Measurements from ENCODE around the gene CYB5D1.

Gene CYB5D1

DNA sequence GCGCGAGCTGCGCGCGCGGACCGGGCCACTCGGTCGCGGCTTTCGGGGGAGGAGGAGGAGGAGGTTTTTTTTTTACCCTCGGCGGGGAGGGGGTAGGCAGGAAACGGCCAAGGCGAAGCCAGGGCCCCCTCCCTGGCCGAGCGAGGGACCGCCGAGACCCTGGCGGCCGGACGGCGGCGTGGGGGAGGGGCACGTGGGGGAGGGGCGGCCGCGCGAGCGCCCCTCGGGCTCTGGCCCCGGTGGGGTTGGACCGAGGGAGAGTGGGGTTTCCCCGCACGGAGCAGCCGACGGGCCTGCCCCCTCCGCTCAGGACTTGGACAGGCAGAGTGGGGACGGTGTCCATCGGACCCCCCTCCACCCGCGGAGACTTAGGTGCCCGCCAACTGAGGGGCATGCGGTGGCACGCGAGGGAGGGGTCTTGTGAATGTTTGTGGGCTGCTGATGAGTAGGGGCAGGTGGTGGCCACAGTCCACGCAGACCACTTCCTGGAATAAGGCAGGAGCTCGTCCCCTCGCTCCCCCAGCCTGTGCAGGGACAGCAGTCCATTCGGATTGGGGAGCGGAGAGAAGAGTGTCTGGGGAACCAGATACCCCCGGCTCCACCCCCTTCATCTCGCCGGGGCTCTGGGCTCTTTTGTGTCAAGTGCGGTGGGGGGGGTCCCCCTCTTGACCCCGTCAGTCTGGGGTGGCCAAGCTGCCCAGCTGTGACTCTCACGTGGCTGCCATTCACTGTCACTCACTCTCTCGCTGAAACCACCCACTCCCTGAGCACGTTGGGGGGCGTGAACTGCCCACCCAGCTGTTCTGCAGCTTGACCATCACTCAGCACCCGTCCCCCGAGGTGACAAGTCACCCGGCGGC, 27.8 kb downstream of the CYB5D1 start:
- H4K20me1 ChIP-seq (ENCODE audit: low read depth, low read length), result no peaks in the 10 kb centered on the region
- no peaks in the 10 kb centered on the region for H3K36me3 ChIP-seq (ENCODE audit: low read length)
- H3K9ac ChIP-seq (ENCODE audit: low read length), result peak overlapping the region; percentile 85
- peak overlapping the region; percentile 28 for H2AFZ ChIP-seq (ENCODE audit: low read depth, low read length, severe bottlenecking)
- H3K4me2 ChIP-seq (ENCODE audit: low read depth, low read length, poor library complexity, severe bottlenecking), result peak overlapping the region; percentile 86
- H3K27ac ChIP-seq (ENCODE audit: low read depth, low read length), result peak overlapping the region; percentile 85
- H3K27me3 ChIP-seq (ENCODE audit: low read length), result no peaks in the 10 kb centered on the region
- H3K9me2 ChIP-seq (replicated peaks; ENCODE audit: insufficient read depth, low read length), result no peaks in the 10 kb centered on the region
- no peaks in the 10 kb centered on the region for H3K9me3 ChIP-seq (ENCODE audit: insufficient read depth, low read length)
- H3K4me3 ChIP-seq (ENCODE audit: insufficient read depth, low read length, poor library complexity, severe bottlenecking), result peak overlapping the region; percentile 77
- H3K79me2 ChIP-seq (ENCODE audit: insufficient read depth, low read length), result peaks cover 49% of the 10 kb centered on the region
- TF ChIP-seq, protein P1, sequence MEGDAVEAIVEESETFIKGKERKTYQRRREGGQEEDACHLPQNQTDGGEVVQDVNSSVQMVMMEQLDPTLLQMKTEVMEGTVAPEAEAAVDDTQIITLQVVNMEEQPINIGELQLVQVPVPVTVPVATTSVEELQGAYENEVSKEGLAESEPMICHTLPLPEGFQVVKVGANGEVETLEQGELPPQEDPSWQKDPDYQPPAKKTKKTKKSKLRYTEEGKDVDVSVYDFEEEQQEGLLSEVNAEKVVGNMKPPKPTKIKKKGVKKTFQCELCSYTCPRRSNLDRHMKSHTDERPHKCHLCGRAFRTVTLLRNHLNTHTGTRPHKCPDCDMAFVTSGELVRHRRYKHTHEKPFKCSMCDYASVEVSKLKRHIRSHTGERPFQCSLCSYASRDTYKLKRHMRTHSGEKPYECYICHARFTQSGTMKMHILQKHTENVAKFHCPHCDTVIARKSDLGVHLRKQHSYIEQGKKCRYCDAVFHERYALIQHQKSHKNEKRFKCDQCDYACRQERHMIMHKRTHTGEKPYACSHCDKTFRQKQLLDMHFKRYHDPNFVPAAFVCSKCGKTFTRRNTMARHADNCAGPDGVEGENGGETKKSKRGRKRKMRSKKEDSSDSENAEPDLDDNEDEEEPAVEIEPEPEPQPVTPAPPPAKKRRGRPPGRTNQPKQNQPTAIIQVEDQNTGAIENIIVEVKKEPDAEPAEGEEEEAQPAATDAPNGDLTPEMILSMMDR (IDR thresholded peaks at IDR 0.05; ENCODE audit: insufficient read depth, low read length, poor library complexity, severe bottlenecking), result no peak
- no peak for TF ChIP-seq EZH2phosphoT487 (conservative IDR thresholded peaks at IDR 0.05; ENCODE audit: low read length)
- H3F3A ChIP-seq (ENCODE audit: insufficient read depth), result peaks cover 46% of the 10 kb centered on the region

DNA sequence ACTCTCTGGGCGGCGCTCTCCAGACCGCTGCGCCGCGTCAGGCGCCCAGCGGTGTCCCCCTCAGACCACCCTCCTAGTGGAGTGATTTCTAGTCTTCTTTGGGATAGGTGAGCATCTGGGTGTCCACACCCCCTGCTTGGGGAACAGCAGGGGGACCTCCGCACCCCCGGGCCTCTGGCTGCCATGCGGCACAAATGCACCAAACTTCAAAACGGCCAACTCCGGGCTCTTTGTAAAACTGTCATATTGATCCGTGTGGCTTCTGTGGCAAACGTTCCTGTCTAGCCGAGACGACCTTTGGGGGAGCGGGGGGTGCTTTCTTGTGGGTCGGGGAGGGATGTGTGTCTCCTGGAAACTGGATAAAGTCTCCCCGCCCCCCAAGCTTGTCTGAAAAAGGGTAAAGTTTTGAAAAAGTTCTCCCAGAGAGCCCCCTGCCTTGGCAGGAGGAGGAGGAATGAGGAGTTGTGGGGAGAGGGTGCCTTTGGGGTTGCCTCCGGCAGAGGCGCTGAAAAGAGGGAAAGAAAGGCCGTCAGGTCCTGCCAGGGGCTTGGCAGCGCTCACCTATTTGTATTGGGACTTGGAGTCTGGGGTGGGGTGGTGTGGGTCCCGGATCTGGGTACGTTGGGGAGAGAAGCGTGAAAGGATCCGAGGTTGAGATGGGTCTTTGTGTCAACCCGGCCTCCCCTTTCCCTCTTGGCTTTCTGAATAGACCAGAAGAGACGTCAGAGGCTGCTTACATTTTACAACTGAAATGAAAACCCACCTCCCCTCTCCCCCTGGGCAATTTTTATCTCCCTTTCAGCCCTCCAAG, 28.6 kb downstream of the CYB5D1 start:
- peaks cover 49% of the 10 kb centered on the region for H3K79me2 ChIP-seq (ENCODE audit: insufficient read depth, low read length)
- no peak overlapping the region for H2AFZ ChIP-seq (ENCODE audit: low read depth, low read length, severe bottlenecking)
- no peaks in the 10 kb centered on the region for H3K9me2 ChIP-seq (replicated peaks; ENCODE audit: insufficient read depth, low read length)
- H3K27ac ChIP-seq (ENCODE audit: low read depth, low read length), result peak overlapping the region; percentile 85
- H4K20me1 ChIP-seq (ENCODE audit: low read depth, low read length), result no peaks in the 10 kb centered on the region
- peak overlapping the region; percentile 85 for H3K9ac ChIP-seq (ENCODE audit: low read length)
- H3K36me3 ChIP-seq (ENCODE audit: low read length), result no peaks in the 10 kb centered on the region
- H3K27me3 ChIP-seq (ENCODE audit: low read length), result no peaks in the 10 kb centered on the region
- H3F3A ChIP-seq (ENCODE audit: insufficient read depth), result peaks cover 38% of the 10 kb centered on the region
- no peaks in the 10 kb centered on the region for H3K9me3 ChIP-seq (ENCODE audit: insufficient read depth, low read length)
- TF ChIP-seq, protein P1 (IDR thresholded peaks at IDR 0.05; ENCODE audit: insufficient read depth, low read length, poor library complexity, severe bottlenecking), result no peak
- TF ChIP-seq EZH2phosphoT487 (conservative IDR thresholded peaks at IDR 0.05; ENCODE audit: low read length), result no peak
- H3K4me2 ChIP-seq (ENCODE audit: low read depth, low read length, poor library complexity, severe bottlenecking), result peak overlapping the region; percentile 86
- peak overlapping the region; percentile 77 for H3K4me3 ChIP-seq (ENCODE audit: insufficient read depth, low read length, poor library complexity, severe bottlenecking)

DNA sequence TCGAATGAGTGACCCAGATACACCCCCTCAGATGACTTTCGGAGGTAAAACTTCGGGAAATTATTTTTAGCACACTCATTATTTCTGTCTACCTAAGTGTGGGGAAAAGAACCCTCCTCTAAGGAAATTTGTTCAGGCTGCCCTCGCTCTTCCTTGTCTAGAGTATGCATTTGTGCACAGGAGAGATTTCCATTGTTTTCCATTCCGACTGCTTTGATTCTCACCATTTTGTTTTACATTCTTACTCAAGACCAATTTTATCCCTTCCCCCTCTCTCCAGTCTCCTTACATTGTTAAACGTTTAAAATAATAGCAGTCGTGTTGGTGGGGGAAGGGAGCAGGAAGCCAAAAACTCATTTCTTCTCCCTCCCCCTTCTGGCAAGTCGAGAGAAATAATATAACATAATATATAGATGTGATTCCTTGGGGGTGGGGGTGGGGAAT, 29.3 kb downstream of the CYB5D1 start:
- Histone ChIP-seq H3K4me2 (ENCODE audit: low read depth, low read length, poor library complexity, severe bottlenecking) (peak overlapping the region; percentile 86), H2AFZ (ENCODE audit: low read depth, low read length, severe bottlenecking) (no peak overlapping the region), H3K27ac (ENCODE audit: low read depth, low read length) (peak overlapping the region; percentile 85), H4K20me1 (ENCODE audit: low read depth, low read length) (no peaks in the 10 kb centered on the region), H3K27me3 (ENCODE audit: low read length) (no peaks in the 10 kb centered on the region), H3K9me3 (ENCODE audit: insufficient read depth, low read length) (no peaks in the 10 kb centered on the region), H3F3A (ENCODE audit: insufficient read depth) (peaks cover 34% of the 10 kb centered on the region), H3K79me2 (ENCODE audit: insufficient read depth, low read length) (peaks cover 49% of the 10 kb centered on the region), H3K36me3 (ENCODE audit: low read length) (no peaks in the 10 kb centered on the region), H3K4me3 (ENCODE audit: insufficient read depth, low read length, poor library complexity, severe bottlenecking) (peak overlapping the region; percentile 77), H3K9ac (ENCODE audit: low read length) (peak overlapping the region; percentile 85), H3K9me2 (replicated peaks; ENCODE audit: insufficient read depth, low read length) (no peaks in the 10 kb centered on the region)
- TF ChIP-seq, protein P1 (IDR thresholded peaks at IDR 0.05; ENCODE audit: insufficient read depth, low read length, poor library complexity, severe bottlenecking), result no peak
- TF ChIP-seq EZH2phosphoT487 (conservative IDR thresholded peaks at IDR 0.05; ENCODE audit: low read length), result no peak
